Forelimb muscle (tissue), 1 donor: Measurements from ENCODE around the gene EXOSC3. TPM values are rescaled to one million over a fixed set of nuclear protein-coding genes. Genes with fewer than 3 reads are reported as not detected.
"Not testable (repeated sequence)": the region's sequence is repeated elsewhere in the genome, so short reads cannot be mapped to it uniquely, and the experiment has no call there.

ENCODE experiments used
- DNase-seq: peaks from one replicate; pipeline ENCODE4 v3.0.0-alpha.2; 2013; ENCODE audit warnings: low read depth
- polyA plus RNA-seq: library from polyadenylated mRNA; unstranded; fragments of 120-200 nt; gene quantifications from one replicate; pipeline ENCODE4 v1.2.1, GENCODE V29; 2013; ENCODE audit not compliant: insufficient read length

Gene EXOSC3
- polyA plus RNA-seq, 1 donor: 23.2 TPM

- no peak for DNase-seq
These were observed 9.5 kb downstream of the EXOSC3 start for GRCh38 chr9:37775216-37775919.

- no peak for DNase-seq
These were observed 14.9 kb downstream of the EXOSC3 start for GRCh38 chr9:37769995-37770394.

- DNase-seq: no peak
These were observed 15.6 kb downstream of the EXOSC3 start for GRCh38 chr9:37769306-37769705.

- not testable (repeated sequence) for DNase-seq
These were observed 19.6 kb downstream of the EXOSC3 start for GRCh38 chr9:37765263-37765662.

GRCh38 chr9:37761511-37761910 lies 23.4 kb downstream of the EXOSC3 start:
- DNase-seq: no peak

- no peak for DNase-seq
These were observed 24.3 kb downstream of the EXOSC3 start for GRCh38 chr9:37760416-37761161.

GRCh38 chr9:37758747-37759146 lies 26.1 kb downstream of the EXOSC3 start:
- no peak for DNase-seq

- peak; percentile 39 for DNase-seq
These were observed 31.2 kb downstream of the EXOSC3 start, which contains the start of gene TRMT10B for GRCh38 chr9:37753489-37754190. TRMT10B (plus strand) TSS chr9:37753805; CDS start chr9:37761932, 8,127 bp downstream.

GRCh38 chr9:37752642-37753488 lies 32.0 kb downstream of the EXOSC3 start:
- DNase-seq: no peak

- DNase-seq: not testable (repeated sequence)
These were observed 32.8 kb downstream of the EXOSC3 start for GRCh38 chr9:37752112-37752511.

GRCh38 chr9:37751704-37752103 lies 33.2 kb downstream of the EXOSC3 start:
- not testable (repeated sequence) for DNase-seq

GRCh38 chr9:37751186-37751585 lies 33.7 kb downstream of the EXOSC3 start:
- no peak for DNase-seq

GRCh38 chr9:37749129-37749528 lies 35.7 kb downstream of the EXOSC3 start:
- no peak for DNase-seq

GRCh38 chr9:37747271-37747753 lies 37.6 kb downstream of the EXOSC3 start:
- DNase-seq: peak; percentile 16

- DNase-seq: no peak
These were observed 38.2 kb downstream of the EXOSC3 start for GRCh38 chr9:37746448-37747270.

GRCh38 chr9:37745970-37746369 lies 38.9 kb downstream of the EXOSC3 start:
- no peak for DNase-seq

GRCh38 chr9:37740631-37741328 lies 44.1 kb downstream of the EXOSC3 start:
- no peak for DNase-seq

GRCh38 chr9:37740128-37740527 lies 44.7 kb downstream of the EXOSC3 start:
- no peak for DNase-seq

- DNase-seq: no peak
These were observed 45.6 kb downstream of the EXOSC3 start for GRCh38 chr9:37739222-37739621.

GRCh38 chr9:37732952-37733351 lies 51.9 kb downstream of the EXOSC3 start:
- no peak for DNase-seq
